ENCODE data around the gene NIBAN1.
"Not testable (repeated sequence)": the region's sequence is repeated elsewhere in the genome, so short reads cannot be mapped to it uniquely, and the experiment has no call there.

The NIBAN1 gene

GRCh38 chr1:184973272-184974055 lies 844 bp downstream of the NIBAN1 start:
- DNase-seq, result peak; percentile 53

- DNase-seq, result peak; percentile 52
Measured at GRCh38 chr1:184972315-184973055, 1.8 kb downstream of the NIBAN1 start.

DNA sequence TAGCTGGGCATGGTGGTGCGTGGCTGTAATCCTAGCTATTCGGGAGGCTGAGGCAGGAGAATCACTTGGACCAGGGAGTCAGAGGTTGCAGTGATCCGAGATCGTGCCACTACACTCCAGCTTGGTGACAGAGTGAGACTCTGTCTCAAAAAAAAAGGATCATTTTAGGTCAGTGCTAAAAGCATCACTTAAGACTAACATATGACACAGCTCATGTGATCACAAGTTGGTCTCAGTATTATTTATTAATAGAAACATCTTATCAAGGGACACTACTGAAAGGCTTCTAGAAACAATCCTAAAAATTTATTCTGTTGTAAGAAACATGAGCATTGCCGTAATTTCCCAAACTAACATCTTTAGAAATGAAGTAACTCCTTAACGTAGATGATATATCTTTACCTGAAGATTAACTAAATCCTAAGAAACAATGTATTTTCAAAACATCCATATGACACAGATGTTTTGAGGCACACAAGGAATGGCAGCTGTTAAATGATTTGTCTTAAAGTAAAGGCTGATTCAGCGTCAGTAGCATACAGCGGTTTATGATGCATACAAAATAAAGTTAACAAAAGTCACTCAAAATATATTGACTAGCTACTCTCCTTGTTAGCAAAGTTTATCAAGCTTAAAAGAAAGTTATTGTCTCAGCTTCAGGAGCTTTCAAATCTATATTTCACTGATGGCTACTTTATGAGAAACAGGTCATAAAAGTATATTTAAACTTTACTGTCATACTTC lies 2.6 kb downstream of the NIBAN1 start:
- peak; percentile 64 for DNase-seq

- DNase-seq, result peak; percentile 62
Measured at GRCh38 chr1:184970691-184971161, 3.6 kb downstream of the NIBAN1 start.

DNA sequence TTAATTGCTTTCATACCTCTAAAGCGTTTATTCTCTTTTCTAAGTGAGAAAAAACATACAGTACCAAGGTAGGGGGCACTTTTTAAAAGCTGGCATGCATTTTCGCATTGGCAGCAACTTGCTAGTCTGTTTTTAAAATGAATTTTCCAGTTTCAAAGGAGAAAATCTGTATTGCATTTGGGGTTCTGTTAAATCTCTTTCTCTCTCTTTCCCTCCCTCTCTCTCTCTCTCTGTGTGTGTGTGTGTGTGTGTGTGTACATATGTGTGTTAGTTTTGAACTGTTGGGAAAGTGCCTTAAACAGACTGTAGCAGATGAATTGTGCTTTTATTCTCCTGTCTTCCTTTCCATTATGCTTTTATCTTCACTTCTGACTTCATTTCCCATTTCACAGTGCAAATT lies 7.3 kb downstream of the NIBAN1 start:
- no peak for DNase-seq

- DNase-seq, result peak; percentile 38
Measured at GRCh38 chr1:184965944-184966860, 8.1 kb downstream of the NIBAN1 start.

DNA sequence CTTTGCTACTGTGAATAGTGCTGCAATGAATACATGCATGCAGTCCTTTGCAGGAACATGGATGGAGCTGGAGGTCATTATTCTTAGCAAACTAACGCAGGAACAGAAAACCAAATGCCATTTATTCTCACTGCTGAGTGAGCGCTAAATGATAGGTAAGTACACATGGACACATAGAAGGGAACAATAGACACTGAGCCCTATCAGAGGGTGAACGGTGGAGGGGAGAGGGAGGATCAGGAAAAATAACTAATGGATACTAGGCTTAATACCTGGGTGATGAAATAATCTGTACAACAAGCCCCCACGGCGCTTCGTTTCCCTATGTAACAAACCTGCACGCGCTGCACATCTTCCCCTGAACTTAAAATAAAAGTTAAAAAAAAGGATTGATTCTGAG lies 8.9 kb downstream of the NIBAN1 start:
- DNase-seq, result no peak

DNA sequence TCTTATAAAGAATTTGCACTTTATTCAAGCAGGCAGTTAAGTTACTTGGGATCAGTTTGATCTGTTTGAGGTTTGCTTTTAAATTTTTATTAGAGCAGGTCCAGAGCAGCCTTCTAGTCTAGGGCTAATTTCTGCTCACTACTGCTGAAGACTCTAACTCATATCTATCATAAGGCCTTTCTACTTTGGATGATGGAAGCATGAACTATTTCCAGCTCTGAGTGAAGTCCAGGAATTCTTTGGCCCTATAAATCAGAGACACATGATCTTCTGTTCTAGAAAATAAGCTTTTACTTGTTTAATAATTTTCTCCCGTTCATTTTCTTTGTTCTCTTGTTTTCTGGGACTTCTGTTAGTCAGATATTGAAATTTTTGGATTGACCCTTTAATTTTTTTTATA lies 14.7 kb downstream of the NIBAN1 start:
- peak; percentile 30 for DNase-seq

DNA sequence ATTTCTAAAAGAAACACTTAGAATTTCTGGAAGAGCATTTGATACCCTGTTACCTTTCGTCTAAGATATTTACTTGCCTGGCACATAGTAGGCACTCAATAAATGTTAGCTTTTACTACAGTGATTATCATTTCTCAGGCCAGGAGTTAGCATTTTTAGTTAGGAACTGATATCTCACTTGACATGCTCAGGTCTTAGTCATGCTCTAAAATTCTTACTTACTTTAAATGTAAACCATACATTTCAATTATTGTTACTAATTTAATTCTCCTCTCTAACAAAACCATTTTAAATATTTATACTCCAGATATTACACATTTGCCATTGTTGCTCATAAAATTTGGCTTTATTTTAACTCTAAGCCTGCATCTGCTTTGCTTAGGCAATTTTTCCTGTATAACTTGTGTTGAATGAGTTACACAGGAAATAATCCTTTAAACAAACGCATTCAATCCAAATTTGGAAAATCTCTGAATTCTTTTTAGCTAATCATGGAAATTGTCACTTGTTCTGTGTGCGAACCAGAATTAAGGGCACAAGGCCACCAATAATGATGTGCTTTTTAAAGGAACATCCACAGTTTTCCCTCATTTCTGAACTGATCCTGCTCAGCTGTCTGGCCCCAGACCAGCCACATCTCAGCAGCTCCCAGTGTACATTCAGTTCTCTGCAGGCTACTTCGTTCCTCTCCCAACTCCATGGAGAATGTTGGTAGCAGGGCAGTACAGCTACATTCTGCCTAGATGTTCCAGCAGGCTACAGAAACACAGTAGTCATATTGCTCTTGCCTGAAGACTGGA lies 15.6 kb downstream of the NIBAN1 start:
- peak; percentile 63 for DNase-seq

GRCh38 chr1:184957901-184958300 lies 16.4 kb downstream of the NIBAN1 start:
- DNase-seq, result not testable (repeated sequence)

DNA sequence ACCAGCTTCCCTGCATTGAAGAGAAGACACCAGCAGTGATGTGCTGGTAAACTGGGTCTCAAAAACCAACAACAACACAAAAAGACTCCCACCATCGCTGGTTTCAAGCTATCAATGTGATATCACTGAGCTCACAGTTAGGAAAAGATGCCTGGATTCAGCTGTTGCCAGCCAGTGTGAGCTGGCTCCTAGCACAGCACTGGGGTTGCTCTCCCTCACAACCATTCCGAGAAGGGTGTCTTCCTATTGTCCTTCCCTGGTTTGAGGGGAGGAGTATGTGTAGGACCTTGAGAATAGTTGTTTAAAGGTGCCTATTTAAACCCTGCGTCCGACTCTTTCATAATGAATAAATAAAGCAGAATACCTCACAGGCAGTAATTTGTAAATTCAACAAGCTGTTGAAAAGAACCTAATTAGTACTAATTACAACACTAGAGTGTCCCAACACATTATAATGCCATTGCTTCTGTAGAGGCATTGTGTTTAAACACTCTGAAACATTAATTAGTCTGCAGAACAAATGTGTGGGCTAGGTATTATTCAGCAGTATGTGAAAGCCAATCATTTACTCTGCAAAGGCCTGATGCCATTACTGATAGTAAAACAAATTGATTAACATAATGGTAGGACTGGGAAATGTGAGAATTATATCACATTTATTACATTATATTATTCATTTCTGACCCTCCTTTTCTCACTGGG lies 17.2 kb downstream of the NIBAN1 start:
- DNase-seq, result no peak

DNA sequence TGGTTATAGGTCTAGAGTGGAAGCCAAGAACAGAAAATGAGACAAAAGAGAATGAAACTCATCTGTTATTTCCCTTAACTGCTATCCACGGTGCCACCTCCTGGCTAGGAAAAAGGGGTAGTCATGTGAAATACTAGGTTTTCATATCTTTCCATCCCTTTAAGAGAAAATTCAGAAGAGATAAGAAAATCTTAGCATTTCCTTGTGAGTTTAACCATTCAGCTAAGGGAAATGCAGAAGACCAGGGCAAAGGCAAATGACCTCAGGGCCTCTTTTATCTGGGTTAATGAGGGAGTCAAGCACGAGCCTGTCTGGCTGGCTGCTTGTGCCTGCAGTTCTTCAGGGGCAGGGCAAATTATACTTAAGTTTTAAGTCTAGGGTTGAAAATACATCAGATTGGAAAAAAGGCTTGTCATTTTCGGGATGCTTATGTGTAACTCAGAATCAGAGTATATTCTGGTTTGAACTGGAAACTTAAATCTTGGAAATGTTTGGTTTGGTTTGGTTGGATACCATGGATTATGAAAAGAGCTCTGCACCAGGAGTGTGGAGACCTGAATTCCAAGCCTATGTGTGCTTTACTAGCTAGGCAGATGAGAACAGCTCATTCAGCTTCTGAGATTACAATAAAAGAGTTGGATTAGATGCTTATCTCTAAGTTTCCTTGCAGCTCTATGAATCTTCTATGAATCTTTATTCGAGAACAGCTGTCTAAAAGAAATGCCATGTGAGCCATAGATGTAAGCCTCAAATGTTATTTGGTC lies 19.9 kb downstream of the NIBAN1 start:
- peak; percentile 41 for DNase-seq

- peak; percentile 85 for DNase-seq
Measured at GRCh38 chr1:184953600-184954219, 20.6 kb downstream of the NIBAN1 start.

- no peak for DNase-seq
Measured at GRCh38 chr1:184952428-184952827, 21.9 kb downstream of the NIBAN1 start.

DNA sequence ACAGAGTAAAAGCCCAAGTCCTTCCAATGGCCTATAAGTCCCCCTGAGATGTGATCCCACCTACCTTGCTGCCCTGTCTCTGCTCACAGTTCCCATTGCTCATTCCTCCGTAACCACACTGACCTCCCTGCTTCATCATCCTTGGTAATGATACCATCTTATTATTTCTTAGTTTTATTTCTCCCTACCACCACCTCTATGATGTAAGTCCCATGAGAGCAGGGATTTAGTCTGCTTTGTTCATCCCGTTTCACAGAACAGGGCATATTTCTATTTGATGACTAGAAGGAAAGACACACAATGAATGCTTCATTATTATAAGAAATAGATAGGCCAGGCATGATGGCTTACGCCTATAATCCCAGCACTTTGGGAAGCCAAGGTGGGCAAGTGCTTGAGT lies 22.5 kb downstream of the NIBAN1 start:
- DNase-seq, result no peak

GRCh38 chr1:184950906-184951305 lies 23.4 kb downstream of the NIBAN1 start:
- no peak for DNase-seq

DNA sequence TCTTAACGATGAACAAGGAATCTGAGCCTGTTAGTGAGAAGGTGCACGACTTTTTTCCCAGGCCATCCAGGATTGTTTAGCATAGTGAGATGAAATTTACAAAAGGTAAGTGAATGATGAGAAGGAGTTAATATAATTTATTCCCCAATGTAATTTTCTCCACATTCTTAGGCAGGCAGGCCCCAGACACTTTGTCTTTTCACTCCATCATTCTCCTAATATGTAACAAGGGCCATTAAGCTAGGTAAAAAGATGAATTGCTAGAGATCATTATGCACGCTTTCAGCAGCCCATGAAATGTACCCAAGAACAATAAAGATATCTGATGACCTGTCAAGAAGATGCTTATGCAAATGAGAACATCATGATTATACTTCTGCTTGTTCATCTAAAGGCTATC lies 24.1 kb downstream of the NIBAN1 start:
- DNase-seq, result no peak

DNA sequence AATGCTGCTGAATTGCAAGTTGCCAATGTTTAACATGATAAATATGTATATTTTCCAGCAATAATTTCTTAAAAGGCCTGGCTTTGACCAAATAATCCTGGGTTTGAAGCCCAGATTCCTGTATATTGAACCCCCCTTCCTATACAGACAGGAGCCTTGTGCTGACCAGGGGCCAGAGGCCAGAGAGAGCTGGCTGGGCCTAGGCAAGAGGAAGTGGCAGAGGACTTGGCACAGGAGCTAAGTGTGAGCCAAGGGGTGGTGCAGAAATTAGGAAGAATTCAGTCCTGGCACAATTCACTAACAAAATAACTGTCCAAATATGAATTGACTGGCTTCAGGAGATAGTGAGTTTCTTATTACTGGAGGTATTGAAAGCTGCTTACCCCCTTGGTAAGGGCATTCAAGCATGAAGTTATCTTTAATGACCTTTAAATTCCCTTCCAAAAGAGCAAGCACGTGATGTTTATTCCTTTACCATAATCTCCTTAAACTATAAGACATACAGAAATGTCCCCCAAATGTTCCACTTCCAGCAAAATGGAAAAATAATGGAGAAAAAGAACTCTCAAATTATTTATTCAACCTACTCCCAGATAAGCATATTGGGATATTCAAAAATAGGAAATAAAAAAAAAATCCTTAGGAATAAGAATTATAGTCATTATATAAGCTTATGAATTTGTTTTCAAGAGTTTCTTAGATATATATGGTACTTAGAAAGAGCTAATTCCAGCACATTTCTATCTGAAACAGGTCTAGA lies 26.6 kb downstream of the NIBAN1 start:
- no peak for DNase-seq

Measured in HCEC 1CT (cell line).